Measurements from ENCODE around the gene CYP3A7.
"Not testable (repeated sequence)": the region's sequence is repeated elsewhere in the genome, so short reads cannot be mapped to it uniquely, and the experiment has no call there.

CYP3A7 gene

GRCh38 chr7:99698867-99699730 lies 35.9 kb downstream of the CYP3A7 start:
- FAIRE-seq, result not testable (repeated sequence)

- FAIRE-seq, result no peak
Measured at GRCh38 chr7:99694912-99695304, 40.1 kb downstream of the CYP3A7 start.

GRCh38 chr7:99694201-99694911 lies 40.6 kb downstream of the CYP3A7 start:
- FAIRE-seq, result no peak

GRCh38 chr7:99693427-99694200 lies 41.4 kb downstream of the CYP3A7 start:
- no peak for FAIRE-seq

- no peak for FAIRE-seq
Measured at GRCh38 chr7:99693100-99693426, 41.9 kb downstream of the CYP3A7 start.

- FAIRE-seq, result not testable (repeated sequence)
Measured at GRCh38 chr7:99692563-99692962, 42.4 kb downstream of the CYP3A7 start.

GRCh38 chr7:99691658-99692057 lies 43.3 kb downstream of the CYP3A7 start:
- FAIRE-seq, result not testable (repeated sequence)

- FAIRE-seq, result not testable (repeated sequence)
Measured at GRCh38 chr7:99690918-99691317, 44.1 kb downstream of the CYP3A7 start.

- FAIRE-seq, result not testable (repeated sequence)
Measured at GRCh38 chr7:99685871-99686608, 49.0 kb downstream of the CYP3A7 start.

GRCh38 chr7:99685129-99685758 lies 49.8 kb downstream of the CYP3A7 start:
- no peak for FAIRE-seq

- FAIRE-seq, result no peak
Measured at GRCh38 chr7:99679400-99680191, 55.4 kb downstream of the CYP3A7 start, which contains the start of gene CYP3A5. Gene CYP3A5 (minus strand): TSS chr7:99679996. CDS start chr7:99679896, 100 bp downstream.

GRCh38 chr7:99679032-99679399 lies 56.0 kb downstream of the CYP3A7 start:
- FAIRE-seq, result no peak

GRCh38 chr7:99677648-99678045 lies 57.3 kb downstream of the CYP3A7 start:
- FAIRE-seq, result no peak

- no peak for FAIRE-seq
Measured at GRCh38 chr7:99677013-99677647, 57.9 kb downstream of the CYP3A7 start.

- FAIRE-seq, result no peak
Measured at GRCh38 chr7:99674995-99675742, 59.8 kb downstream of the CYP3A7 start.

- no peak for FAIRE-seq
Measured at GRCh38 chr7:99672573-99672972, 62.4 kb downstream of the CYP3A7 start.

- FAIRE-seq, result no peak
Measured at GRCh38 chr7:99669782-99670181, 65.2 kb downstream of the CYP3A7 start.

- FAIRE-seq, result no peak
Measured at GRCh38 chr7:99668541-99668940, 66.5 kb downstream of the CYP3A7 start.

- FAIRE-seq, result no peak
Measured at GRCh38 chr7:99667179-99667578, 67.8 kb downstream of the CYP3A7 start.

- no peak for FAIRE-seq
Measured at GRCh38 chr7:99666013-99666395, 69.0 kb downstream of the CYP3A7 start.
